Measurements from ENCODE around the gene STEEP1. TPM values are rescaled to one million over a fixed set of nuclear protein-coding genes. Genes with fewer than 3 reads are reported as not detected.

STEEP1 gene
- total and polyA plus RNA-seq, 2 of the 13 experiments (the other 11 are each of a cell fraction or from before 2014, with no cell fraction given): 7.7 to 23.1 TPM

- peak; percentile 93 for TF ChIP-seq BHLHE40 (IDR thresholded peaks at IDR 0.05; ENCODE audit: low read length)
- no peak for TF ChIP-seq ZSCAN30 (CRISPR knock-in tag; IDR thresholded peaks at IDR 0.05)
- TF ChIP-seq, protein P1, sequence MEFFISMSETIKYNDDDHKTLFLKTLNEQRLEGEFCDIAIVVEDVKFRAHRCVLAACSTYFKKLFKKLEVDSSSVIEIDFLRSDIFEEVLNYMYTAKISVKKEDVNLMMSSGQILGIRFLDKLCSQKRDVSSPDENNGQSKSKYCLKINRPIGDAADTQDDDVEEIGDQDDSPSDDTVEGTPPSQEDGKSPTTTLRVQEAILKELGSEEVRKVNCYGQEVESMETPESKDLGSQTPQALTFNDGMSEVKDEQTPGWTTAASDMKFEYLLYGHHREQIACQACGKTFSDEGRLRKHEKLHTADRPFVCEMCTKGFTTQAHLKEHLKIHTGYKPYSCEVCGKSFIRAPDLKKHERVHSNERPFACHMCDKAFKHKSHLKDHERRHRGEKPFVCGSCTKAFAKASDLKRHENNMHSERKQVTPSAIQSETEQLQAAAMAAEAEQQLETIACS (CRISPR knock-in tag; IDR thresholded peaks at IDR 0.05): peak; percentile 23; the same call in 1 of the 2 replicates
- TF ChIP-seq ZNF75D (CRISPR knock-in tag; IDR thresholded peaks at IDR 0.05; ENCODE audit: borderline replicate concordance): no peak
- no peak for TF ChIP-seq DNMT1 (CRISPR knock-in tag; IDR thresholded peaks at IDR 0.05)
- TF ChIP-seq ARHGAP35 (CRISPR knock-in tag; IDR thresholded peaks at IDR 0.05; ENCODE audit: borderline replicate concordance): no peak; the same call in 1 of the 2 replicates
- TF ChIP-seq ZMYM3 (CRISPR knock-in tag; IDR thresholded peaks at IDR 0.05): no peak
- TF ChIP-seq RAD21 (CRISPR knock-in tag; IDR thresholded peaks at IDR 0.05): no peak
- 0 out of 2 replicates have a peak, but pooled peaks have one; percentile 26 for TF ChIP-seq HOMEZ (CRISPR knock-in tag; IDR thresholded peaks at IDR 0.05; ENCODE audit: low read depth)
- TF ChIP-seq ZFP36L1 (CRISPR knock-in tag; IDR thresholded peaks at IDR 0.05): no peak
- no peak for TF ChIP-seq TBP (CRISPR knock-in tag; IDR thresholded peaks at IDR 0.05)
- no peak for TF ChIP-seq ZNF792 (CRISPR knock-in tag; IDR thresholded peaks at IDR 0.05)
- TF ChIP-seq ZNF274 (CRISPR knock-in tag; IDR thresholded peaks at IDR 0.05): no peak
- TF ChIP-seq ZNF512 (CRISPR knock-in tag; IDR thresholded peaks at IDR 0.05): no peak
- TF ChIP-seq FOXA3 (CRISPR knock-in tag; IDR thresholded peaks at IDR 0.05): peak; percentile 13; the same call in 1 of the 2 replicates
- no peak for TF ChIP-seq ZUFSP (CRISPR knock-in tag; IDR thresholded peaks at IDR 0.05; ENCODE audit: borderline replicate concordance)
- TF ChIP-seq E2F2 (CRISPR knock-in tag; IDR thresholded peaks at IDR 0.05; ENCODE audit: borderline replicate concordance): no peak
Measured at GRCh38 chrX:119574394-119575266, 9.4 kb upstream of the STEEP1 start, which contains the start of gene UBE2A (continued).

Data from HepG2 (cell line).